GM12878 (cell line): Measurements from ENCODE around the gene VTI1A. TPM values are rescaled to one million over a fixed set of nuclear protein-coding genes. Genes with fewer than 3 reads are reported as not detected.

ENCODE experiments used
- ATAC-seq: fragments of 200-7000 bp; cut with Tn5 transposase; 3 replicates; pipeline ENCODE4 v1.9.1; 2020; ENCODE audit warnings: mild to moderate bottlenecking, moderate library complexity
- BruUV-seq: library from RNA; stranded (reverse); fragments of 400-500 nt; replicated peaks from 2 replicates; lab custom pipeline; 2021; lab: Mats Ljungman, UMichigan
- CTCF ChIA-PET: fragments of 300-600 bp; sonication (Branson Sonifier 250); formaldehyde crosslinking; extraction: SDS; loops from one replicate; lab custom pipeline; 2021; ENCODE audit warnings: inconsistent platforms; lab: Yijun Ruan, JAX
- POLR2A ChIA-PET: fragments of 350-600 bp; formaldehyde crosslinking; extraction: SDS; loops from one replicate; lab custom pipeline; 2021; ENCODE audit warnings: inconsistent platforms; lab: Charles Lee
- RAD21 ChIA-PET: fragments of 300-600 bp; sonication (Branson Sonifier 250); formaldehyde crosslinking; loops from one replicate; lab custom pipeline; 2023; ENCODE audit warnings: antibody characterized with exemption; ENCODE audit not compliant: unreplicated experiment; lab: Charles Lee
- SMC1A ChIA-PET: fragments of 300-600 bp; sonication (Branson Sonifier 250); formaldehyde crosslinking; loops from one replicate; lab custom pipeline; 2023; ENCODE audit not compliant: unreplicated experiment, uncharacterized antibody; lab: Charles Lee
- DNase-seq: peaks from one replicate; pipeline ENCODE4 v3.0.0-alpha.2; 2011; ENCODE audit warnings: low read depth, low spot score
- FAIRE-seq: peaks from 3 replicates; lab custom pipeline; 2011; peaks lifted over from hg19 to GRCh38; lab: Jason Lieb, UNC
- H2AFZ ChIP-seq: 2 replicates; pipeline ENCODE4 v1.6.0; 2011; ENCODE audit warnings: low read depth, low read length, control low read depth; ENCODE audit not compliant: control insufficient read depth
- H3K27ac ChIP-seq: 2 replicates; pipeline ENCODE4 v1.5.1; 2011; ENCODE audit warnings: control low read depth; ENCODE audit not compliant: control insufficient read depth, insufficient read depth
- H3K27me3 ChIP-seq, 2 experiments: replicated peaks in 1 of 2; 2 replicates each; pipeline versions ENCODE4 v1.6.0 to v1.6.1; 2011; ENCODE audit warnings: low read length in 1 of 2; ENCODE audit not compliant: control insufficient read depth in 2 of 2, insufficient read depth in 2 of 2
- H3K36me3 ChIP-seq, 2 experiments: 2 replicates each; pipeline ENCODE4 v1.5.1; 2011; ENCODE audit warnings: low read length in 1 of 2; ENCODE audit not compliant: control insufficient read depth in 2 of 2, insufficient read depth in 2 of 2
- H3K4me1 ChIP-seq: 2 replicates; pipeline ENCODE4 v1.6.1; 2011; ENCODE audit warnings: mild to moderate bottlenecking, low read length, moderate library complexity, mixed read lengths; ENCODE audit not compliant: control insufficient read depth, insufficient read depth
- H3K4me2 ChIP-seq: 2 replicates; pipeline ENCODE4 v1.6.0; 2011; ENCODE audit warnings: control low read depth; ENCODE audit not compliant: control insufficient read depth, insufficient read depth
- H3K4me3 ChIP-seq: fragments of 200-600 bp; sonication (generic); 2 replicates; pipeline ENCODE4 v1.5.1; 2016
- H3K79me2 ChIP-seq: 2 replicates; pipeline ENCODE4 v1.6.0; 2011; ENCODE audit warnings: low read length; ENCODE audit not compliant: control insufficient read depth, insufficient read depth
- H3K9ac ChIP-seq: 2 replicates; pipeline ENCODE4 v1.8.0; 2011; ENCODE audit warnings: low read length, control low read depth, mixed read lengths; ENCODE audit not compliant: control insufficient read depth, insufficient read depth
- H3K9me3 ChIP-seq: replicated peaks from 3 replicates; pipeline ENCODE4 v1.5.1; 2011; ENCODE audit warnings: mild to moderate bottlenecking, low read length; ENCODE audit not compliant: control insufficient read depth, insufficient read depth
- H4K20me1 ChIP-seq: 2 replicates; pipeline ENCODE4 v1.6.0; 2011; ENCODE audit not compliant: control insufficient read depth, insufficient read depth
- CEBPB ChIP-seq, 2 experiments: fragments of 150-350 bp in 1 of 2; IDR thresholded peaks; 2 replicates each; pipeline ENCODE4 v1.6.1; 2012 to 2014; ENCODE audit warnings: low read depth in 2 of 2, low read length in 2 of 2, borderline replicate concordance in 1 of 2, inconsistent platforms in 1 of 2
- E2F8 ChIP-seq: fragments of 450-650 bp; IDR thresholded peaks from 2 replicates; pipeline ENCODE4 v1.6.1; 2018; ENCODE audit warnings: mild to moderate bottlenecking, low read depth, moderate library complexity; ENCODE audit not compliant: partially characterized antibody
- ESRRA ChIP-seq: IDR thresholded peaks from 2 replicates; pipeline ENCODE4 v1.6.1; 2012; ENCODE audit warnings: mild to moderate bottlenecking, low read length, improper control_type of control experiment
- IKZF2 ChIP-seq, 2 experiments: fragments of 450-650 bp; IDR thresholded peaks; 2 replicates each; pipeline ENCODE4 v1.6.1; 2017; ENCODE audit warnings: mild to moderate bottlenecking in 2 of 2, moderate library complexity in 2 of 2
- LARP7 ChIP-seq: fragments of 450-650 bp; IDR thresholded peaks from 2 replicates; pipeline ENCODE4 v1.6.1; 2017; ENCODE audit warnings: mild to moderate bottlenecking
- WGBS: methylation state at CpG from one replicate; pipeline ENCODE4 v1.1.6; 2016; ENCODE audit warnings: low lambda C conversion rate; ENCODE audit not compliant: insufficient replicate concordance, insufficient coverage; ENCODE audit errors: missing lambda C conversion rate; 5-methylcytosine and 5-hydroxymethylcytosine counted together
- in situ Hi-C: fragments of 300-500 bp; cut with MboI; formaldehyde crosslinking; loops from 9 replicates; pipeline ENCODE4 v1.14.3; 2018; ENCODE audit warnings: mixed read lengths
- intact Hi-C: fragments of 100-400 bp; cut with micrococcal nuclease; formaldehyde crosslinking; loops from one replicate; pipeline ENCODE4 v1.14.2; 2022; ENCODE audit not compliant: unreplicated experiment
- polyA plus RNA-seq, 11 experiments: library from polyadenylated mRNA; depleted of rRNA in 4 of 11; unstranded in 6 of 11; stranded (reverse) in 5 of 11; fragments of >200 nt; fragmentation: Nextera tagmentation in 4 of 11; fragmentation: Illumina TruSeq in 1 of 11; extraction: Ambion mirVana in 4 of 11; extraction: Trizol in 1 of 11; gene quantifications; 1 replicate in 1 of 11; 2 replicates in 10 of 11; pipeline versions ENCODE4 v1.2.1 to v1.2.3, GENCODE V29; 2011 to 2016; ENCODE audit warnings: inconsistent platforms in 2 of 11, missing spikeins in 2 of 11, low read depth in 1 of 11
- total RNA-seq, 4 experiments: library from RNA; depleted of rRNA in 3 of 4; stranded (reverse); fragments of >200 nt in 3 of 4; fragmentation: Illumina TruSeq in 1 of 4; extraction: Trizol in 1 of 4; gene quantifications; 2 replicates each; pipeline versions ENCODE4 v1.2.1 to v1.2.3, GENCODE V29; 2013 to 2021
- TF ChIP-seq, protein P1 (sequence below): fragments of 150-350 bp; IDR thresholded peaks from 2 replicates; pipeline ENCODE4 v1.6.1; 2014; ENCODE audit warnings: mild to moderate bottlenecking, low read depth, low read length
- TF ChIP-seq, protein P2 (sequence below): fragments of 450-650 bp; formaldehyde crosslinking; IDR thresholded peaks from 2 replicates; pipeline ENCODE4 v1.4.0; 2020; ENCODE audit warnings: mild to moderate bottlenecking, moderate library complexity
- TF ChIP-seq, protein P3 (sequence below): IDR thresholded peaks from 2 replicates; pipeline ENCODE4 v1.6.1; 2011; ENCODE audit warnings: low read depth, low read length, improper control_type of control experiment, borderline replicate concordance

The VTI1A gene
- total and polyA plus RNA-seq, 10 of the 15 experiments (the other 5 are each of a cell fraction or from before 2014, with no cell fraction given): 12.4 to 43.2 (median 27.5) TPM

- H3K4me2 ChIP-seq: no peak overlapping the region
- POLR2A ChIA-PET: no interaction called here
- no peaks in the 10 kb centered on the region for H3K27me3 ChIP-seq
- H3K27ac ChIP-seq: no peak overlapping the region
- no peaks in the 10 kb centered on the region for H3K9me3 ChIP-seq
- no peak overlapping the region for H2AFZ ChIP-seq
- no peak overlapping the region for H3K9ac ChIP-seq
- DNase-seq: no peak
- H4K20me1 ChIP-seq: no peaks in the 10 kb centered on the region
- in situ Hi-C loops (no loop called here), intact Hi-C loops (no loop called here)
- H3K4me1 ChIP-seq: no peaks in the 10 kb centered on the region
- SMC1A ChIA-PET: no interaction called here
- no peaks in the 10 kb centered on the region for H3K36me3 ChIP-seq
- no peak for FAIRE-seq
- H3K79me2 ChIP-seq: no peaks in the 10 kb centered on the region
- BruUV-seq: no TSS peak
- 100% methylated on average over 5 of the region's 6 CpGs for WGBS
- no peak overlapping the region for H3K4me3 ChIP-seq
- RAD21 ChIA-PET: no interaction called here
- TF ChIP-seq, protein P1, sequence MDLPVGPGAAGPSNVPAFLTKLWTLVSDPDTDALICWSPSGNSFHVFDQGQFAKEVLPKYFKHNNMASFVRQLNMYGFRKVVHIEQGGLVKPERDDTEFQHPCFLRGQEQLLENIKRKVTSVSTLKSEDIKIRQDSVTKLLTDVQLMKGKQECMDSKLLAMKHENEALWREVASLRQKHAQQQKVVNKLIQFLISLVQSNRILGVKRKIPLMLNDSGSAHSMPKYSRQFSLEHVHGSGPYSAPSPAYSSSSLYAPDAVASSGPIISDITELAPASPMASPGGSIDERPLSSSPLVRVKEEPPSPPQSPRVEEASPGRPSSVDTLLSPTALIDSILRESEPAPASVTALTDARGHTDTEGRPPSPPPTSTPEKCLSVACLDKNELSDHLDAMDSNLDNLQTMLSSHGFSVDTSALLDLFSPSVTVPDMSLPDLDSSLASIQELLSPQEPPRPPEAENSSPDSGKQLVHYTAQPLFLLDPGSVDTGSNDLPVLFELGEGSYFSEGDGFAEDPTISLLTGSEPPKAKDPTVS: no peak
- TF ChIP-seq, protein P2, sequence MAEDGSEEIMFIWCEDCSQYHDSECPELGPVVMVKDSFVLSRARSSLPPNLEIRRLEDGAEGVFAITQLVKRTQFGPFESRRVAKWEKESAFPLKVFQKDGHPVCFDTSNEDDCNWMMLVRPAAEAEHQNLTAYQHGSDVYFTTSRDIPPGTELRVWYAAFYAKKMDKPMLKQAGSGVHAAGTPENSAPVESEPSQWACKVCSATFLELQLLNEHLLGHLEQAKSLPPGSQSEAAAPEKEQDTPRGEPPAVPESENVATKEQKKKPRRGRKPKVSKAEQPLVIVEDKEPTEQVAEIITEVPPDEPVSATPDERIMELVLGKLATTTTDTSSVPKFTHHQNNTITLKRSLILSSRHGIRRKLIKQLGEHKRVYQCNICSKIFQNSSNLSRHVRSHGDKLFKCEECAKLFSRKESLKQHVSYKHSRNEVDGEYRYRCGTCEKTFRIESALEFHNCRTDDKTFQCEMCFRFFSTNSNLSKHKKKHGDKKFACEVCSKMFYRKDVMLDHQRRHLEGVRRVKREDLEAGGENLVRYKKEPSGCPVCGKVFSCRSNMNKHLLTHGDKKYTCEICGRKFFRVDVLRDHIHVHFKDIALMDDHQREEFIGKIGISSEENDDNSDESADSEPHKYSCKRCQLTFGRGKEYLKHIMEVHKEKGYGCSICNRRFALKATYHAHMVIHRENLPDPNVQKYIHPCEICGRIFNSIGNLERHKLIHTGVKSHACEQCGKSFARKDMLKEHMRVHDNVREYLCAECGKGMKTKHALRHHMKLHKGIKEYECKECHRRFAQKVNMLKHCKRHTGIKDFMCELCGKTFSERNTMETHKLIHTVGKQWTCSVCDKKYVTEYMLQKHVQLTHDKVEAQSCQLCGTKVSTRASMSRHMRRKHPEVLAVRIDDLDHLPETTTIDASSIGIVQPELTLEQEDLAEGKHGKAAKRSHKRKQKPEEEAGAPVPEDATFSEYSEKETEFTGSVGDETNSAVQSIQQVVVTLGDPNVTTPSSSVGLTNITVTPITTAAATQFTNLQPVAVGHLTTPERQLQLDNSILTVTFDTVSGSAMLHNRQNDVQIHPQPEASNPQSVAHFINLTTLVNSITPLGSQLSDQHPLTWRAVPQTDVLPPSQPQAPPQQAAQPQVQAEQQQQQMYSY: no peak
- TF ChIP-seq CEBPB (IDR thresholded peaks at IDR 0.05; ENCODE audit: borderline replicate concordance in 1 of 2, low read depth in 2 of 2, low read length in 2 of 2) (no peak), LARP7 (no peak), IKZF2 (IDR thresholded peaks at IDR 0.05) (no peak), ESRRA (no peak), E2F8 (no peak)
- TF ChIP-seq, protein P3, sequence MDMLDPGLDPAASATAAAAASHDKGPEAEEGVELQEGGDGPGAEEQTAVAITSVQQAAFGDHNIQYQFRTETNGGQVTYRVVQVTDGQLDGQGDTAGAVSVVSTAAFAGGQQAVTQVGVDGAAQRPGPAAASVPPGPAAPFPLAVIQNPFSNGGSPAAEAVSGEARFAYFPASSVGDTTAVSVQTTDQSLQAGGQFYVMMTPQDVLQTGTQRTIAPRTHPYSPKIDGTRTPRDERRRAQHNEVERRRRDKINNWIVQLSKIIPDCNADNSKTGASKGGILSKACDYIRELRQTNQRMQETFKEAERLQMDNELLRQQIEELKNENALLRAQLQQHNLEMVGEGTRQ: no peak
- CTCF ChIA-PET: interaction anchor here (1.4 kb wide), 1 partner anchor 10 kb away, joined by 3 read pairs; no protein-coding TSS in a partner anchor
- no peak for ATAC-seq
Measured at GRCh38 chr10:112739592-112740353, 292.8 kb downstream of the VTI1A start.
